ENCODE measurements around the gene PANK4. TPM values are rescaled to one million over a fixed set of nuclear protein-coding genes. Genes with fewer than 3 reads are reported as not detected.
A peak's percentile ranks its signal among the peaks of the same experiment; 100 is the strongest.

The PANK4 gene
- total RNA-seq, 4 donors from 2014 or later = 15.1 to 38.1 (median 27.4) TPM

DNA sequence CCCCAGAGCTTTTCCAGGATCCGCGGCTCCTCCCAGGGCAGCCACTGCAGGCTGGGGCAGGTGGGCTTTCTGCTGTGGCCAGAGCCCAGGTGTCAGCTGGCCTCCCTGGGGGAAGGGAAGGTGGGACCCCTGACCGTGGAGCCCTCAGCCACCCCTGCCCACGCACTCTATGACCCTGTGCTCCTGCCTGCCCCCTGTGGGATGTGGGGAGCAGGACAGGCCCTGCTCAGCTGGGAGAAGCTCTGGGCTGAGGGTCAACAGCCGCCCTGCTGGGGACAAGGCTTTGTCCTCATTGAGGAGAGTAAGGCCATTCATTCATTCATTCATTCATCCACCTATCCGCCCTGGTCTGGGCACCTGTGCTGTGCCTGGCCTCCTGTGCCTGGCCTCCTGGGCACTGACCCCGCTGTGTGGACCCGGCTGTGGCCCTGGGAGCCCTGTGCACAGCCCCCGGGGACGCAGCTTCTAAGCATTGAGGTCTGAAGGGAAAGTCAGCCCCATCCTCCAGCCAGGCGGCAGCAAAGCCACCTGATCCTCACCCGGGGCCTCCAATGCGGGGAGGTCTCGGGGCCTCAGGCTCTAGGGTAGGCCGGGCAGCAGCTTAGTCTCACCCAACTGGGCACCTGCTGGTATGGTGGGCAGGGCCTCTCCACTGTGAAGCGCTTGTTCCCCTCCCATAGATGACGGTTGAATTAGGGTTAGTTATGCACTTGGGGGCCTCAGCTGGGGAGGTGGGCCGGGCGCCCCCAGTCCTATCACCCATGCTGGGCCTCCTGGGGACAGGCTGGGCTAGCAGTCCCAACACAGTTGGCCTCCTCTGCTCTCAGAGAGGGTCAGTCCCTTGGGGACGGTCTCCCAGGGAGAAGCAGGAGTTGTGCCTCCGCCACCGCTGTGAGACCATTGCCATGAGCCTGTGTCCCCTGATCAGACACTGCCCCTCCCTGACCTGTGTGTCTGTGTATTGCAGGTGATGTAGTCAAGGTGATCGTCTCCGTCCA is 35.8 kb upstream of the PANK4 start:
- DNase-seq (ENCODE audit: low spot score) (no peak), ATAC-seq (ENCODE audit: low FRiP score) (peak; percentile 6)
- TF ChIP-seq, protein P1, sequence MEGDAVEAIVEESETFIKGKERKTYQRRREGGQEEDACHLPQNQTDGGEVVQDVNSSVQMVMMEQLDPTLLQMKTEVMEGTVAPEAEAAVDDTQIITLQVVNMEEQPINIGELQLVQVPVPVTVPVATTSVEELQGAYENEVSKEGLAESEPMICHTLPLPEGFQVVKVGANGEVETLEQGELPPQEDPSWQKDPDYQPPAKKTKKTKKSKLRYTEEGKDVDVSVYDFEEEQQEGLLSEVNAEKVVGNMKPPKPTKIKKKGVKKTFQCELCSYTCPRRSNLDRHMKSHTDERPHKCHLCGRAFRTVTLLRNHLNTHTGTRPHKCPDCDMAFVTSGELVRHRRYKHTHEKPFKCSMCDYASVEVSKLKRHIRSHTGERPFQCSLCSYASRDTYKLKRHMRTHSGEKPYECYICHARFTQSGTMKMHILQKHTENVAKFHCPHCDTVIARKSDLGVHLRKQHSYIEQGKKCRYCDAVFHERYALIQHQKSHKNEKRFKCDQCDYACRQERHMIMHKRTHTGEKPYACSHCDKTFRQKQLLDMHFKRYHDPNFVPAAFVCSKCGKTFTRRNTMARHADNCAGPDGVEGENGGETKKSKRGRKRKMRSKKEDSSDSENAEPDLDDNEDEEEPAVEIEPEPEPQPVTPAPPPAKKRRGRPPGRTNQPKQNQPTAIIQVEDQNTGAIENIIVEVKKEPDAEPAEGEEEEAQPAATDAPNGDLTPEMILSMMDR (IDR thresholded peaks at IDR 0.05) = no peak

DNA sequence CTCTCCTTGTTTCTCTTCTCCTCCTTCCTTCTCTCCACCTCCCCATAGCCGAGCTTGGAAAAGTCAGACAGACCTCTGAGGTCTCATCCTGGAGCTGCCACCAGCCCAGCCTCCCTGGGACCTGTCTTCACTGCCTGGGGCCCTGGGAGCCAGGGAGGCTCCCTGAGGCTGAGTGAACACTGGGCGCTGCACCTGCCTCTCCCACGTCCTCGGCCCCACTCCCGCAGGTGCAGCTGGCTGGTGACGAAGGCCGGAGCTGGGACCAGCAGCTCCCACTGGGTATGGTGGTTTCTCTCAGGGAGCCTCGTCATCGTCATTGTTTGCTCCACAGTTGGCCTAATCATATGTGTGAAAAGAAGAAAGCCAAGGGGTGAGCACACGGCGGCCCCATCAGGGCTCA is 35.0 kb upstream of the PANK4 start:
- TF ChIP-seq, protein P1 (IDR thresholded peaks at IDR 0.05) = no peak
- ATAC-seq (ENCODE audit: low FRiP score) (no peak), DNase-seq (ENCODE audit: low spot score) (no peak)

DNA sequence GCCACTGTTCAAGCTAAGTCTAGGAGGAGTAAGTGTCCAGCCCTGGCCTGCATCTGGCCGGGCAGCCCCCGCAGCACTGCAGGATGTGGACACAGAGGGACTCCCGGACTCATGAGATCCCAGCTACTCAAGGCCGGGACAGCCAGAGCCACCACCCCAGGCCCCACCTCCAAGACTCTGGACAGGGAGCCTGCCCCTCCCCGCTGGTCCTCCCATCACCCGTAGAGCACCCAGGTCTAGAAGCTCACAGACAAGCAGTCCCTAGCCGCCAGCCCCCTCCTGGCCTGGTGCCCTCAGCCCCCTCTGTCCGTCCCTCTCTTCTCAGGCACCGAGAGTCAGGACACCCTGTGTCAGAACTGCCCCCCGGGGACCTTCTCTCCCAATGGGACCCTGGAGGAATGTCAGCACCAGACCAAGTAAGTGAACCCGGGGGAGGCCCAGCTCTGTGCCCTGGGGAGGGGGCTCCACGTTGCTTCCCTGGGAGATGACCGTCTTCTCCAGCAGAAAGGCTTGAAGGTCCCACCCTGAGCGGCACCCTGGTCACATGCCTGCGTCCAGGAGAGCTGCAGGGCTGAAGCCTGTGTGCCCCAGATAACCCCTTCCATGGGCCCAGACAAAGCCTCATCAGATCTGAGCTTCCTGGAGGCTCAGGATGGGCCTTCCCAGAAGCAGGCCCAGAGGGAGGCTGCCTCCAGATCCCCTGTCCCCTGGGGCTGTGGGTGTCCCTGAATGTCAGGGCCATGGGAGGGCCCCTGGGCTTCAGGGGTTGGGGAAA is 34.1 kb upstream of the PANK4 start:
- TF ChIP-seq, protein P1 (IDR thresholded peaks at IDR 0.05) = no peak
- ATAC-seq (ENCODE audit: low FRiP score) (no peak), DNase-seq (ENCODE audit: low spot score) (no peak)

DNA sequence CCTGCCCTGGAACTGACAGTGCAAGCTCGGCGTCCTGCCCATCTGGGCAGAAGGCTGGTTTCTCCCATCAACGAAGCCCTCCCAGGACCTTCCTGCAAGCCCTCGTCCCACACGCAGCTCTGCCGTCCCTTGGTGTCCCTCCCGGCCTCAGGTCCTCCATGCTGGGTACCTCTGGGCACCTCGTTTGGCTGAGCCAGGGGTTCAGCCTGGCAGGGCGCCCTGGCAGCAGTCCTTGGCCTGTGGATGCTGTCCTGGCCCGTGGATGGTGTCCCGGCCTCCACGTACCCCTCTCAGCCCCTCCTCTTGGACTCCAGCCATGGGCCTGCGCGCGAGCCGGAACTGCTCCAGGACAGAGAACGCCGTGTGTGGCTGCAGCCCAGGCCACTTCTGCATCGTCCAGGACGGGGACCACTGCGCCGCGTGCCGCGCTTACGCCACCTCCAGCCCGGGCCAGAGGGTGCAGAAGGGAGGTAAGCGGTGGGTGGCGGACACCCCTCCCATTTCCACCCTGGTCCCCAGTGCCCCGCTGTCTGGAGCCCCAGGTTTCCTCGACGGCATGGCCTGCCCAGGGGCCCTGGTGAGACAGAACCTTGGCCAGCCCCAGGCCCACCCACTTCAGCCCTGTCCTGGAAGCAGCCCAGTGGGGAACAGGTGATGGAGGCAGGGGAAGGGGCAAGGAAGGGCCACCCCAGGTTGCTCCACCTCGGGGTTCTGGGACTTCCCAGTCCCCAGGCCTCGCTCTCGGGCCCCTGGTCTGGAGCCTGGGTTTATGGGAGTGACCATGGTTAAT is 33.3 kb upstream of the PANK4 start:
- TF ChIP-seq, protein P1 (IDR thresholded peaks at IDR 0.05) = no peak
- ATAC-seq (ENCODE audit: low FRiP score) = no peak
- DNase-seq (ENCODE audit: low spot score) = no peak

DNA sequence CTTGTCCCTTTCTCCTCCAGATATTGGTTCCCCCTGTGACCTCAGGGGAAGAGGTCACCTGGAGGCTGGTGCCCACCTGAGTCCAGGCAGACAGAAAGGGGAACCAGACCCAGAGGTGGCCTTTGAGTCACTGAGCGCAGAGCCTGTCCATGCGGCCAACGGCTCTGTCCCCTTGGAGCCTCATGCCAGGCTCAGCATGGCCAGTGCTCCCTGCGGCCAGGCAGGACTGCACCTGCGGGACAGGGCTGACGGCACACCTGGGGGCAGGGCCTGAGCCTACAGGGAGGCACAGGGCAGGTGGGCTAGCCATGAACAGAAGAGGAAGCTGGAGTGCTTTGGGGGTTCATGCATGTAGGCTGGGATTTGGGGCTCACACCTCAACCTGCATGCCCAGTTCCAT is 32.5 kb upstream of the PANK4 start:
- TF ChIP-seq, protein P1 (IDR thresholded peaks at IDR 0.05) = no peak
- DNase-seq (ENCODE audit: low spot score) = no peak
- no peak for ATAC-seq (ENCODE audit: low FRiP score)

DNA sequence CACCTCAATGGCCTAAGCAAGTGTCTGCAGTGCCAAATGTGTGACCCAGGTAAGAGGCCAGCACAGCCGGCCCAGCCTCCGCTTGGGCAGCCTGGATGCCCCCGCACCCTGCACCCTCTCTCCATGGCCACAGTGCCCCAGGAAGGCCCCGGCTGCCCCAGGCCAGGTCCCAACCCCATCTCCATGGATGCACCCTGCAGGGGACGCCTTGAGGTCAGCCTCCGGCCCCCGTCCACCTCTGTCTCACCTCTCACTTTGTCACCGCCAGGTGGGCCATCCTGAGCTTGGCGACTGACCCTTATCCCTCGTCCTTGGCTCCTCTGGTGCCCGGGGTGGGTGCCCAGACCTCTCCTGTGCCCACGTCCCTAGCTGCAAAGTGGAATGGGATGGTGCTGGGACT is 32.0 kb upstream of the PANK4 start:
- no peak for DNase-seq (ENCODE audit: low spot score)

More for the DNA sequence above, 32.0 kb upstream of the PANK4 start:
- TF ChIP-seq, protein P1 (IDR thresholded peaks at IDR 0.05) = no peak
- no peak for ATAC-seq (ENCODE audit: low FRiP score)
